HepG2 (cell line): ENCODE results near the gene FAM83F. TPM values are rescaled to one million over a fixed set of nuclear protein-coding genes. Genes with fewer than 3 reads are reported as not detected.
A peak's percentile ranks its signal among the peaks of the same experiment; 100 is the strongest.

Experiments used
- FOSL2 ChIP-seq: sonication (generic); formaldehyde crosslinking; IDR thresholded peaks from 2 replicates; pipeline ENCODE4 v1.4.0; 2020; ENCODE audit warnings: missing genetic modification reagents
- FOXO1 ChIP-seq: sonication (generic); formaldehyde crosslinking; IDR thresholded peaks from 2 replicates; pipeline ENCODE4 v1.4.0; 2020; ENCODE audit warnings: missing genetic modification reagents
- GATAD1 ChIP-seq: IDR thresholded peaks from 2 replicates; pipeline ENCODE4 v1.6.1; 2016; ENCODE audit warnings: missing genetic modification reagents, missing compliant biosample characterization
- MBD4 ChIP-seq: IDR thresholded peaks from 2 replicates; pipeline ENCODE4 v1.6.1; 2012; ENCODE audit warnings: low read length, inconsistent platforms, borderline replicate concordance
- MED1 ChIP-seq: sonication (generic); formaldehyde crosslinking; IDR thresholded peaks from 2 replicates; pipeline ENCODE4 v1.4.0; 2020; ENCODE audit warnings: missing genetic modification reagents
- NR2F2 ChIP-seq: IDR thresholded peaks from 2 replicates; pipeline ENCODE4 v1.6.1; 2012; ENCODE audit warnings: low read depth, inconsistent platforms, borderline replicate concordance
- SMC3 ChIP-seq: IDR thresholded peaks from 2 replicates; pipeline ENCODE4 v1.6.1; 2011; ENCODE audit warnings: low read length, improper control_type of control experiment
- SOX6 ChIP-seq, 2 experiments: fragments of 450-650 bp in 1 of 2; sonication (generic) in 1 of 2; formaldehyde crosslinking in 1 of 2; IDR thresholded peaks; 2 replicates each; pipeline versions ENCODE4 v1.4.0 to v1.6.1; 2017 to 2020; ENCODE audit warnings: antibody characterized with exemption in 1 of 2, mild to moderate bottlenecking in 1 of 2, missing genetic modification reagents in 1 of 2
- STAG1 ChIP-seq: sonication (generic); formaldehyde crosslinking; IDR thresholded peaks from 2 replicates; pipeline ENCODE4 v1.4.0; 2020; ENCODE audit warnings: missing genetic modification reagents
- TEAD3 ChIP-seq: optimal IDR thresholded peaks from 2 replicates; pipeline ENCODE3; 2016; ENCODE audit warnings: borderline replicate concordance
- YY1 ChIP-seq: IDR thresholded peaks from 2 replicates; pipeline ENCODE4 v1.6.1; 2011; ENCODE audit warnings: low read length, low read depth, moderate library complexity, mild to moderate bottlenecking; ENCODE audit not compliant: insufficient read depth, insufficient replicate concordance
- ZBTB10 ChIP-seq: sonication (generic); formaldehyde crosslinking; IDR thresholded peaks from 2 replicates; pipeline ENCODE4 v1.4.0; 2020; ENCODE audit warnings: missing genetic modification reagents, borderline replicate concordance
- ZMYM2 ChIP-seq: sonication (generic); formaldehyde crosslinking; IDR thresholded peaks from 2 replicates; pipeline ENCODE4 v1.8.0; 2022; ENCODE audit warnings: mild to moderate bottlenecking, missing genetic modification reagents
- ZNF143 ChIP-seq: sonication (generic); formaldehyde crosslinking; IDR thresholded peaks from 2 replicates; pipeline ENCODE4 v1.4.0; 2020; ENCODE audit warnings: missing genetic modification reagents
- ZNF207 ChIP-seq: fragments of 450-650 bp; IDR thresholded peaks from 2 replicates; pipeline ENCODE4 v1.6.1; 2016; ENCODE audit warnings: antibody characterized with exemption, borderline replicate concordance
- ZNF230 ChIP-seq: sonication (generic); formaldehyde crosslinking; IDR thresholded peaks from 2 replicates; pipeline ENCODE4 v1.4.0; 2020; ENCODE audit warnings: mild to moderate bottlenecking, missing genetic modification reagents
- ZNF263 ChIP-seq: sonication (generic); formaldehyde crosslinking; IDR thresholded peaks from 2 replicates; pipeline ENCODE4 v1.4.0; 2020; ENCODE audit warnings: missing genetic modification reagents
- polyA plus RNA-seq, 8 experiments: library from polyadenylated mRNA; depleted of rRNA in 3 of 8; stranded (reverse) in 7 of 8; unstranded in 1 of 8; fragments of >200 nt; fragmentation: Illumina TruSeq in 4 of 8; extraction: Trizol in 4 of 8; gene quantifications; 2 replicates each; pipeline versions ENCODE4 v1.2.1 to v1.2.3, GENCODE V29; 2011 to 2016; ENCODE audit warnings: low read depth in 4 of 8, missing spikeins in 1 of 8, mixed read lengths in 1 of 8; ENCODE audit not compliant: insufficient read depth in 1 of 8
- total RNA-seq, 5 experiments: library from RNA; depleted of rRNA; stranded (reverse); fragments of >200 nt; fragmentation: Illumina TruSeq; extraction: Trizol; gene quantifications; 2 replicates each; pipeline ENCODE4 v1.2.3, GENCODE V29; 2016; ENCODE audit warnings: low read depth in 1 of 5
- TF ChIP-seq, protein P1 (sequence below): sonication (generic); formaldehyde crosslinking; IDR thresholded peaks from 2 replicates; pipeline ENCODE4 v1.5.0; 2020; ENCODE audit warnings: mild to moderate bottlenecking, missing genetic modification reagents, moderate library complexity
- TF ChIP-seq, protein P2 (sequence below): sonication (generic); formaldehyde crosslinking; IDR thresholded peaks from 2 replicates; pipeline ENCODE4 v1.5.1; 2020; ENCODE audit warnings: mild to moderate bottlenecking, missing genetic modification reagents, moderate library complexity
- TF ChIP-seq, protein P3 (sequence below): sonication (generic); formaldehyde crosslinking; IDR thresholded peaks from 2 replicates; pipeline ENCODE4 v1.5.1; 2020; ENCODE audit warnings: missing genetic modification reagents, mild to moderate bottlenecking, borderline replicate concordance

FAM83F gene
- total and polyA plus RNA-seq, 2 of the 13 experiments (the other 11 are each of a cell fraction or from before 2014, with no cell fraction given): not detected

DNA sequence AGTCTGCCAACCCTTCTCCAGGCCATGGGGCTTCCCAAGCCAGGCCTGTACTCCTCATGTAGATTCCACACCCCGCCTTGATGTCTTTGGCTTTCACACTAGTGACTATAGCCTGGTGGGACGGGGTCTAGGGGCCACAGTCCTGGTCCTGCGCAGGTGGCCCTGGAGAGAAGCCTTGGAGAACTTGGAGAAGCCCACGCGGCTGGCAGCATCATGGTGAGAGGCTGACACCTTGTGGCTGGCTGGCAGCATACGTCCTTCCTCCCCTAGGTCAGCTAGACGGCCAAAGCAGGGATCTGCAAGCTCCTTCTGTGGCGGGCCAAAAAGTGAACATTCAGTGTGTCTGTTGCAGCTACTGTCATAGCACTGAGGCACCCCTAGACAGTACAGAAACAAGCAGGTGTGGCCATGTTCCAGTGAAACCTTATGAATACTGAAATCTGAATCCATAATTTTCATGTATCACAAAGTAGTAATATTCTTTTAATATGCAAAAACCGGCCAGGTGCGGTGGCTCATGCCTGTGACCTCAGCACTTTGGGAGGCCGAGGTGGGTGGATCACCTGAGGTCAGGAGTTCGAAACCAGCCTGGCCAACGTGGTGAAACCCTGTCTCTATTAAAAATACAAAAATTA lies 42.0 kb downstream of the FAM83F start (continued):
- TF ChIP-seq ZNF143 (CRISPR knock-in tag): no peak
- TF ChIP-seq ZMYM2 (CRISPR knock-in tag): no peak
- TF ChIP-seq SOX6 (IDR thresholded peaks at IDR 0.05): no peak
- 0 out of 2 replicates have a peak, but pooled peaks have one; percentile 10 for TF ChIP-seq SOX6 (CRISPR knock-in tag; IDR thresholded peaks at IDR 0.05)
- TF ChIP-seq MBD4: no peak
- TF ChIP-seq ZBTB10: no peak
- TF ChIP-seq, protein P1, sequence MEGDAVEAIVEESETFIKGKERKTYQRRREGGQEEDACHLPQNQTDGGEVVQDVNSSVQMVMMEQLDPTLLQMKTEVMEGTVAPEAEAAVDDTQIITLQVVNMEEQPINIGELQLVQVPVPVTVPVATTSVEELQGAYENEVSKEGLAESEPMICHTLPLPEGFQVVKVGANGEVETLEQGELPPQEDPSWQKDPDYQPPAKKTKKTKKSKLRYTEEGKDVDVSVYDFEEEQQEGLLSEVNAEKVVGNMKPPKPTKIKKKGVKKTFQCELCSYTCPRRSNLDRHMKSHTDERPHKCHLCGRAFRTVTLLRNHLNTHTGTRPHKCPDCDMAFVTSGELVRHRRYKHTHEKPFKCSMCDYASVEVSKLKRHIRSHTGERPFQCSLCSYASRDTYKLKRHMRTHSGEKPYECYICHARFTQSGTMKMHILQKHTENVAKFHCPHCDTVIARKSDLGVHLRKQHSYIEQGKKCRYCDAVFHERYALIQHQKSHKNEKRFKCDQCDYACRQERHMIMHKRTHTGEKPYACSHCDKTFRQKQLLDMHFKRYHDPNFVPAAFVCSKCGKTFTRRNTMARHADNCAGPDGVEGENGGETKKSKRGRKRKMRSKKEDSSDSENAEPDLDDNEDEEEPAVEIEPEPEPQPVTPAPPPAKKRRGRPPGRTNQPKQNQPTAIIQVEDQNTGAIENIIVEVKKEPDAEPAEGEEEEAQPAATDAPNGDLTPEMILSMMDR: peak; percentile 97
- TF ChIP-seq SMC3: peak; percentile 55; the same call in 1 of the 2 replicates
- TF ChIP-seq, protein P2, sequence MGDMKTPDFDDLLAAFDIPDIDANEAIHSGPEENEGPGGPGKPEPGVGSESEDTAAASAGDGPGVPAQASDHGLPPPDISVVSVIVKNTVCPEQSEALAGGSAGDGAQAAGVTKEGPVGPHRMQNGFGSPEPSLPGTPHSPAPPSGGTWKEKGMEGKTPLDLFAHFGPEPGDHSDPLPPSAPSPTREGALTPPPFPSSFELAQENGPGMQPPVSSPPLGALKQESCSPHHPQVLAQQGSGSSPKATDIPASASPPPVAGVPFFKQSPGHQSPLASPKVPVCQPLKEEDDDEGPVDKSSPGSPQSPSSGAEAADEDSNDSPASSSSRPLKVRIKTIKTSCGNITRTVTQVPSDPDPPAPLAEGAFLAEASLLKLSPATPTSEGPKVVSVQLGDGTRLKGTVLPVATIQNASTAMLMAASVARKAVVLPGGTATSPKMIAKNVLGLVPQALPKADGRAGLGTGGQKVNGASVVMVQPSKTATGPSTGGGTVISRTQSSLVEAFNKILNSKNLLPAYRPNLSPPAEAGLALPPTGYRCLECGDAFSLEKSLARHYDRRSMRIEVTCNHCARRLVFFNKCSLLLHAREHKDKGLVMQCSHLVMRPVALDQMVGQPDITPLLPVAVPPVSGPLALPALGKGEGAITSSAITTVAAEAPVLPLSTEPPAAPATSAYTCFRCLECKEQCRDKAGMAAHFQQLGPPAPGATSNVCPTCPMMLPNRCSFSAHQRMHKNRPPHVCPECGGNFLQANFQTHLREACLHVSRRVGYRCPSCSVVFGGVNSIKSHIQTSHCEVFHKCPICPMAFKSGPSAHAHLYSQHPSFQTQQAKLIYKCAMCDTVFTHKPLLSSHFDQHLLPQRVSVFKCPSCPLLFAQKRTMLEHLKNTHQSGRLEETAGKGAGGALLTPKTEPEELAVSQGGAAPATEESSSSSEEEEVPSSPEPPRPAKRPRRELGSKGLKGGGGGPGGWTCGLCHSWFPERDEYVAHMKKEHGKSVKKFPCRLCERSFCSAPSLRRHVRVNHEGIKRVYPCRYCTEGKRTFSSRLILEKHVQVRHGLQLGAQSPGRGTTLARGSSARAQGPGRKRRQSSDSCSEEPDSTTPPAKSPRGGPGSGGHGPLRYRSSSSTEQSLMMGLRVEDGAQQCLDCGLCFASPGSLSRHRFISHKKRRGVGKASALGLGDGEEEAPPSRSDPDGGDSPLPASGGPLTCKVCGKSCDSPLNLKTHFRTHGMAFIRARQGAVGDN (CRISPR knock-in tag): peak; percentile 21; the same call in 1 of the 2 replicates
- TF ChIP-seq, protein P3, sequence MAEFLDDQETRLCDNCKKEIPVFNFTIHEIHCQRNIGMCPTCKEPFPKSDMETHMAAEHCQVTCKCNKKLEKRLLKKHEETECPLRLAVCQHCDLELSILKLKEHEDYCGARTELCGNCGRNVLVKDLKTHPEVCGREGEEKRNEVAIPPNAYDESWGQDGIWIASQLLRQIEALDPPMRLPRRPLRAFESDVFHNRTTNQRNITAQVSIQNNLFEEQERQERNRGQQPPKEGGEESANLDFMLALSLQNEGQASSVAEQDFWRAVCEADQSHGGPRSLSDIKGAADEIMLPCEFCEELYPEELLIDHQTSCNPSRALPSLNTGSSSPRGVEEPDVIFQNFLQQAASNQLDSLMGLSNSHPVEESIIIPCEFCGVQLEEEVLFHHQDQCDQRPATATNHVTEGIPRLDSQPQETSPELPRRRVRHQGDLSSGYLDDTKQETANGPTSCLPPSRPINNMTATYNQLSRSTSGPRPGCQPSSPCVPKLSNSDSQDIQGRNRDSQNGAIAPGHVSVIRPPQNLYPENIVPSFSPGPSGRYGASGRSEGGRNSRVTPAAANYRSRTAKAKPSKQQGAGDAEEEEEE: no peak
- 0 out of 2 replicates have a peak, but pooled peaks have one; percentile 43 for TF ChIP-seq FOXO1 (CRISPR knock-in tag)
- 0 out of 2 replicates have a peak, but pooled peaks have one; percentile 16 for TF ChIP-seq GATAD1
- peak; percentile 96 for TF ChIP-seq STAG1 (CRISPR knock-in tag)
- peak; percentile 17 for TF ChIP-seq YY1
- TF ChIP-seq MED1 (CRISPR knock-in tag): 0 out of 2 replicates have a peak, but pooled peaks have one; percentile 27
- TF ChIP-seq NR2F2: no peak
- no peak for TF ChIP-seq ZNF230 (CRISPR knock-in tag)
- peak; percentile 63 for TF ChIP-seq TEAD3 (CRISPR knock-in tag)
- peak; percentile 76 for TF ChIP-seq ZNF263 (CRISPR knock-in tag)
- TF ChIP-seq ZNF207: no peak
- TF ChIP-seq FOSL2 (CRISPR knock-in tag): 0 out of 2 replicates have a peak, but pooled peaks have one; percentile 14
